NT2/D1 (cell line): Measurements from ENCODE around the gene VAMP5.
A peak's percentile ranks its signal among the peaks of the same experiment; 100 is the strongest.

Experiments
- YY1 ChIP-seq: IDR thresholded peaks from 2 replicates; pipeline ENCODE4 v1.6.1; 2011; ENCODE audit not compliant: insufficient read length, insufficient read depth
- ZNF274 ChIP-seq: IDR thresholded peaks from 2 replicates; pipeline ENCODE4 v1.6.1; 2011; ENCODE audit warnings: mild to moderate bottlenecking, low read depth, low read length

GRCh38 chr2:85595301-85596025 is 11.2 kb downstream of the VAMP5 start, which contains the start of gene RNF181:
- no peak for TF ChIP-seq ZNF274
- TF ChIP-seq YY1, result peak; percentile 57
